Gastroesophageal sphincter (tissue), 3 donors: ENCODE measurements around the gene ABCB7.

ENCODE experiments used
- EP300 ChIP-seq: sonication (generic); formaldehyde crosslinking; IDR thresholded peaks from one replicate; pipeline ENCODE4 v1.6.1; 2017; ENCODE audit warnings: antibody characterized with exemption, mild to moderate bottlenecking
- POLR2AphosphoS5 ChIP-seq: sonication (generic); formaldehyde crosslinking; IDR thresholded peaks from one replicate; pipeline ENCODE4 v1.6.1; 2017; ENCODE audit warnings: antibody characterized with exemption
- TF ChIP-seq, protein P1 (sequence below), 4 experiments: fragments of 200-600 bp in 2 of 4; fragments of 450-650 bp in 2 of 4; sonication (generic) in 1 of 4; IDR thresholded peaks; one replicate each; pipeline ENCODE4 v1.5.1; 2017 to 2019; ENCODE audit warnings: antibody characterized with exemption in 4 of 4, mild to moderate bottlenecking in 2 of 4, moderate library complexity in 2 of 4

DNA sequence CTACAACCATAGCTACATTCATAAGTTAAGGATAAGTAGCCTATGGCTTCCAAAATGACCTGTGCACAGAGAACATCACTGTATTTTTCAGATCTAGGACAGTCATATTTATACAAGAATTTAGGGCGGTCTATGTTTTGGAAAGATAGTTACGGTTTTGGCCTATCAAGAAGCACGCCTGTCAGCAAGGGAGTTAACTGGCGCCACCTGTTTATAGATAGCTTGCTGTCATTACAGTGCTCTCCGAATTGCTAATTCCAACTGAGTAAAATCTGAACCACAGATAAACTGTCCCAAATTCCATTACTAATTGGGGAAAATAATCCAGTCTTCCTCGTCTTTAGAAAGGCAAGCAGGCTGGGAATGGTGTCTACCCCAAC, 646 bp downstream of the ABCB7 start:
- TF ChIP-seq, protein P1, sequence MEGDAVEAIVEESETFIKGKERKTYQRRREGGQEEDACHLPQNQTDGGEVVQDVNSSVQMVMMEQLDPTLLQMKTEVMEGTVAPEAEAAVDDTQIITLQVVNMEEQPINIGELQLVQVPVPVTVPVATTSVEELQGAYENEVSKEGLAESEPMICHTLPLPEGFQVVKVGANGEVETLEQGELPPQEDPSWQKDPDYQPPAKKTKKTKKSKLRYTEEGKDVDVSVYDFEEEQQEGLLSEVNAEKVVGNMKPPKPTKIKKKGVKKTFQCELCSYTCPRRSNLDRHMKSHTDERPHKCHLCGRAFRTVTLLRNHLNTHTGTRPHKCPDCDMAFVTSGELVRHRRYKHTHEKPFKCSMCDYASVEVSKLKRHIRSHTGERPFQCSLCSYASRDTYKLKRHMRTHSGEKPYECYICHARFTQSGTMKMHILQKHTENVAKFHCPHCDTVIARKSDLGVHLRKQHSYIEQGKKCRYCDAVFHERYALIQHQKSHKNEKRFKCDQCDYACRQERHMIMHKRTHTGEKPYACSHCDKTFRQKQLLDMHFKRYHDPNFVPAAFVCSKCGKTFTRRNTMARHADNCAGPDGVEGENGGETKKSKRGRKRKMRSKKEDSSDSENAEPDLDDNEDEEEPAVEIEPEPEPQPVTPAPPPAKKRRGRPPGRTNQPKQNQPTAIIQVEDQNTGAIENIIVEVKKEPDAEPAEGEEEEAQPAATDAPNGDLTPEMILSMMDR (IDR thresholded peaks at IDR 0.05) = no peak
- TF ChIP-seq POLR2AphosphoS5 (no peak), EP300 (no peak)
